ENCODE results near the gene ZSCAN10.

DNA sequence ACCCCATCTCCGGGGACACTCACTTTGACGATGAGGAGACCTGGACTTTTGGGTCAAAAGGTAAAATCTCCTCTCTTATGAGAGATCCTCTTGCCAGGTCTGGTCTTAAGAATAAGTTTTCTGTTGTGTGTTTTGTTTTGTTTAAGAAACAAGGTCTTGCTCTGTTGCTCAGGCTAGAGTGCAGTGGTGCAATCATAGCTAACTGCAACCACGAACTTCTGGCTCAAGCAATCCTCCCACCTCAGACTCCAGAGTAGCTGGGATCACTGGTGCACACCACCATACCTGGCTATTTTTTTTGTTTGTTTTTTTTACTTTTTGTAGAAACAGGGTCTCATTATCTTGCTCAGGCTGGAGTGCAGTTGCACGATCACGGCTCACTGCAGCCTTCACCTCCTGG is 48.6 kb downstream of the ZSCAN10 start:
- TF ChIP-seq, protein P1, sequence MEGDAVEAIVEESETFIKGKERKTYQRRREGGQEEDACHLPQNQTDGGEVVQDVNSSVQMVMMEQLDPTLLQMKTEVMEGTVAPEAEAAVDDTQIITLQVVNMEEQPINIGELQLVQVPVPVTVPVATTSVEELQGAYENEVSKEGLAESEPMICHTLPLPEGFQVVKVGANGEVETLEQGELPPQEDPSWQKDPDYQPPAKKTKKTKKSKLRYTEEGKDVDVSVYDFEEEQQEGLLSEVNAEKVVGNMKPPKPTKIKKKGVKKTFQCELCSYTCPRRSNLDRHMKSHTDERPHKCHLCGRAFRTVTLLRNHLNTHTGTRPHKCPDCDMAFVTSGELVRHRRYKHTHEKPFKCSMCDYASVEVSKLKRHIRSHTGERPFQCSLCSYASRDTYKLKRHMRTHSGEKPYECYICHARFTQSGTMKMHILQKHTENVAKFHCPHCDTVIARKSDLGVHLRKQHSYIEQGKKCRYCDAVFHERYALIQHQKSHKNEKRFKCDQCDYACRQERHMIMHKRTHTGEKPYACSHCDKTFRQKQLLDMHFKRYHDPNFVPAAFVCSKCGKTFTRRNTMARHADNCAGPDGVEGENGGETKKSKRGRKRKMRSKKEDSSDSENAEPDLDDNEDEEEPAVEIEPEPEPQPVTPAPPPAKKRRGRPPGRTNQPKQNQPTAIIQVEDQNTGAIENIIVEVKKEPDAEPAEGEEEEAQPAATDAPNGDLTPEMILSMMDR (IDR thresholded peaks at IDR 0.05) = no peak
- TF ChIP-seq POLR2AphosphoS5 (IDR thresholded peaks at IDR 0.05) = no peak
- TF ChIP-seq POLR2A (IDR thresholded peaks at IDR 0.05) = no peak
- TF ChIP-seq EP300 (IDR thresholded peaks at IDR 0.05) = no peak
